ENCODE data around the gene ZNF165. TPM values are rescaled to one million over a fixed set of nuclear protein-coding genes. Genes with fewer than 3 reads are reported as not detected.

Gene ZNF165
- total and polyA plus RNA-seq, 2 of the 8 experiments (the other 6 are each of a cell fraction or from before 2014, with no cell fraction given) = 1.2 to 9.3 TPM

DNA sequence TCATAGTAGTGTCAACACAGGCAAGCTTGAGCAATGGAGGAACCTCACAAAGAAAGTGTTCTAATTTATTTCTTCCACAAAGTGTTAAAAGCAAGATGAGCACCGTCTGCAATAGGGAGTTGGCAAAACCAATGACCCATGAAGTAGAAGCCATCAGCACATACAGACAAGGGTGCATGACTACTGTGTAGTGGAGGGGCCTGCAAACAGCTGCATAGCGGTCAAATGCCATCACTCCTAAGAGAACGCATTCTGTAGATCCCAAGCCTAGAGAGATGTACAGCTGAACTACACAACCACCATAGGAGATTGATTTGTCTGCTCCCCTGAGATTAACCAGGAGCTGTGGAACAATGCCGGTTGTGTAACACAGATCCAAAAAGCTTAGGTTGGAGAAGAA lies 26.8 kb upstream of the ZNF165 start (continued):
- TF ChIP-seq CHD7 (IDR thresholded peaks at IDR 0.05; ENCODE audit: insufficient replicate concordance, low read length) = no peak
- TF ChIP-seq, protein P1, sequence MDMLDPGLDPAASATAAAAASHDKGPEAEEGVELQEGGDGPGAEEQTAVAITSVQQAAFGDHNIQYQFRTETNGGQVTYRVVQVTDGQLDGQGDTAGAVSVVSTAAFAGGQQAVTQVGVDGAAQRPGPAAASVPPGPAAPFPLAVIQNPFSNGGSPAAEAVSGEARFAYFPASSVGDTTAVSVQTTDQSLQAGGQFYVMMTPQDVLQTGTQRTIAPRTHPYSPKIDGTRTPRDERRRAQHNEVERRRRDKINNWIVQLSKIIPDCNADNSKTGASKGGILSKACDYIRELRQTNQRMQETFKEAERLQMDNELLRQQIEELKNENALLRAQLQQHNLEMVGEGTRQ (IDR thresholded peaks at IDR 0.05; ENCODE audit: low read length) = no peak
- TF ChIP-seq, protein P2, sequence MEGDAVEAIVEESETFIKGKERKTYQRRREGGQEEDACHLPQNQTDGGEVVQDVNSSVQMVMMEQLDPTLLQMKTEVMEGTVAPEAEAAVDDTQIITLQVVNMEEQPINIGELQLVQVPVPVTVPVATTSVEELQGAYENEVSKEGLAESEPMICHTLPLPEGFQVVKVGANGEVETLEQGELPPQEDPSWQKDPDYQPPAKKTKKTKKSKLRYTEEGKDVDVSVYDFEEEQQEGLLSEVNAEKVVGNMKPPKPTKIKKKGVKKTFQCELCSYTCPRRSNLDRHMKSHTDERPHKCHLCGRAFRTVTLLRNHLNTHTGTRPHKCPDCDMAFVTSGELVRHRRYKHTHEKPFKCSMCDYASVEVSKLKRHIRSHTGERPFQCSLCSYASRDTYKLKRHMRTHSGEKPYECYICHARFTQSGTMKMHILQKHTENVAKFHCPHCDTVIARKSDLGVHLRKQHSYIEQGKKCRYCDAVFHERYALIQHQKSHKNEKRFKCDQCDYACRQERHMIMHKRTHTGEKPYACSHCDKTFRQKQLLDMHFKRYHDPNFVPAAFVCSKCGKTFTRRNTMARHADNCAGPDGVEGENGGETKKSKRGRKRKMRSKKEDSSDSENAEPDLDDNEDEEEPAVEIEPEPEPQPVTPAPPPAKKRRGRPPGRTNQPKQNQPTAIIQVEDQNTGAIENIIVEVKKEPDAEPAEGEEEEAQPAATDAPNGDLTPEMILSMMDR (IDR thresholded peaks at IDR 0.05; ENCODE audit: control extremely low read depth in 1 of 3, insufficient read depth in 1 of 3, low read depth in 1 of 3, low read length in 3 of 3) = no peak
- TF ChIP-seq CEBPB (IDR thresholded peaks at IDR 0.05; ENCODE audit: low read depth, low read length) = no peak
